Subcutaneous adipose tissue (tissue), 4 donors: ENCODE measurements around the gene A1BG. TPM values are rescaled to one million over a fixed set of nuclear protein-coding genes. Genes with fewer than 3 reads are reported as not detected.

Source experiments
- total RNA-seq, 4 donors: library from RNA; depleted of rRNA; stranded (reverse); fragments of >200 nt; gene quantifications; one replicate each; pipeline ENCODE4 v1.1.0, GENCODE V29; 2016
- TF ChIP-seq, protein P1 (sequence below): fragments of 450-650 bp; IDR thresholded peaks from one replicate; pipeline ENCODE4 v1.5.1; 2016; ENCODE audit warnings: low read depth, mild to moderate bottlenecking, control low read depth, antibody characterized with exemption, moderate library complexity

Gene A1BG
- total RNA-seq, 4 donors from 2014 or later, result 6.8 to 60.5 (median 11.8) TPM

DNA sequence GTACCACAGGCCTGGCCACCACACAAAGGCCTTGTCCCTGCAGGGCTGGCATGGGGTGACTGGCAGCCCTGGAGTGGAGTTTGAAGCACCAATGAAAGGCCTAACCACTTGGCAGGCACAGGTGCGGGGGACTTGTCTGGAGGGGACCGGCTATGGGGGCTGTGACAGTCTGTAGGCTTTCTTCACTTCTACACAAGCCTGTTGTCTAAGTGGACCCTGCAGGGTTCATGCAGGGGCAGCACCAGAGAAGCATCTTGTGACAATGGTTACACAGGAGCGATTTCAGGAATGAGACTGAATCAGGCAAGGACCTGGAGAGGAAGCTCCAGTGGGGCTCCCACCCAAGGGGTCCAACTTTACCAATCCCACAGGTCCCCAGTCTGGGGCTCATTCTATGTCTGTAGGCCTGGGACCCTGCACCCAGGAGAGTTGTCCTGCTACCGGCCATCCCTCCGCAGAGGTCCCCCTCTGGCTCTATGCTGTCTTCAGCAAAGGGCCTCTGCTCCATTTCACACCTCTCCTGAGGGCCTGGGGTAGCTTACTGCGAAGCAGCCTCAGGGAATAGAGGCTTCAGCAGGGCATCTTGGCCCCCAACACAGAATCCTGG is 29.8 kb upstream of the A1BG start:
- TF ChIP-seq, protein P1, sequence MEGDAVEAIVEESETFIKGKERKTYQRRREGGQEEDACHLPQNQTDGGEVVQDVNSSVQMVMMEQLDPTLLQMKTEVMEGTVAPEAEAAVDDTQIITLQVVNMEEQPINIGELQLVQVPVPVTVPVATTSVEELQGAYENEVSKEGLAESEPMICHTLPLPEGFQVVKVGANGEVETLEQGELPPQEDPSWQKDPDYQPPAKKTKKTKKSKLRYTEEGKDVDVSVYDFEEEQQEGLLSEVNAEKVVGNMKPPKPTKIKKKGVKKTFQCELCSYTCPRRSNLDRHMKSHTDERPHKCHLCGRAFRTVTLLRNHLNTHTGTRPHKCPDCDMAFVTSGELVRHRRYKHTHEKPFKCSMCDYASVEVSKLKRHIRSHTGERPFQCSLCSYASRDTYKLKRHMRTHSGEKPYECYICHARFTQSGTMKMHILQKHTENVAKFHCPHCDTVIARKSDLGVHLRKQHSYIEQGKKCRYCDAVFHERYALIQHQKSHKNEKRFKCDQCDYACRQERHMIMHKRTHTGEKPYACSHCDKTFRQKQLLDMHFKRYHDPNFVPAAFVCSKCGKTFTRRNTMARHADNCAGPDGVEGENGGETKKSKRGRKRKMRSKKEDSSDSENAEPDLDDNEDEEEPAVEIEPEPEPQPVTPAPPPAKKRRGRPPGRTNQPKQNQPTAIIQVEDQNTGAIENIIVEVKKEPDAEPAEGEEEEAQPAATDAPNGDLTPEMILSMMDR, result no peak

DNA sequence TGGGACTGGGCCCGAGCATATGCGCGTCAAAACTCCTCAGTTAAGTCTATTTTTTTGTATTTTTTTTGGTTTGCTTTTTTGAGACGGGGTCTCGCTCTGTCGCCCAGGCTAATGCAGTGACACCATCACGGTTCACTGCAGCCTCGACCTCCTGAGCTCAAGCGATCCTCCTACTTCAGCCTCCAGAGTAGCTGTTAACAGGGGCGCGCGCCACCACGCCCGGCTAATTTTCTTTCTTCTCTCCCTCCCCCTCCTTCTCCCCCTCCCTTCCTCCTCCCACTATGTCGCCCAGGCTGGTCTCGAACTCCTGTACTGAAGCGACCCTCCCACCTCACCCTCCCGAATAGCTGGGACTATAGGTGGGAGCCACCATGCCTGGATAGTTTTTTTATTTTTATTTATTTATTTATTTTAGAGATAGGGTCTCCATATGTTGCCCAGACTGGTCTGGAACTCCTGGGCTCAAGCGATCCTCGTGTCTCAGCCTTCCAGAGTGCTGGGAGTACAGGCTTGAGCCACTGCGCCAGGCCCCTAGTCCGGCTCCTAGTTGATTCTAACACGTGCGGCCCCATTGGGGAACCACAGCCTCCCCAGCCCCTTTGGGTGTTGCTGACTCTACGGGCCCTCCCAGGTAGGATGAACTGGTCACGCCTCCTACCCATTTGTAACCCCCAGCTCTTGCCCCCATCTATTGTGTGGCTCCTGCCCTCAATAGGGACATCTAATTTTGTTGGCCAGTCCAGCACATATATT is 28.3 kb upstream of the A1BG start:
- TF ChIP-seq, protein P1, result no peak

- TF ChIP-seq, protein P1, result no peak
These were observed 27.6 kb upstream of the A1BG start, which contains the start of gene ZNF837 for GRCh38 chr19:58380662-58381459. ZNF837 (minus strand) TSS chr19:58381030; CDS start chr19:58369332, 11,698 bp downstream.

GRCh38 chr19:58380037-58380661 is 26.9 kb upstream of the A1BG start:
- TF ChIP-seq, protein P1, result no peak

DNA sequence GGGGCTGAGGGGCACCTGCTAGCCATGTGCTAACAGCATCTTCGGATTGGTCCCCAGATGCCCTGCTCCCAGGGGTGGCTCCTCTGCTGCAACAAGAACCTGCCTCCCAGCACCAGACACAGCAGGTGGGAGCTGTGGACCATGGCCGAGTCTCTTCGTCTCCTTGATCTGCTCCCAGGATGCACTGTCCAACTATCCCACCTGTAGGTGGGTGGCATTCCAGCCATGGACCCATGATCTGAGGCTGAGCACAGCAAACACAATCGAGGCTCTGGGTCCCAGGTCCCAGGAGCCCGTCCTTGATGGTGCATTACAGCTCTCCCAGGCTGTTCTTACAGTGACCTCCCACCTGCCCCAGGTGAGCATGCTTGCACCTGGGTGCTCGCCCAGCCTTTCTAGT is 26.0 kb upstream of the A1BG start:
- TF ChIP-seq, protein P1, result no peak

DNA sequence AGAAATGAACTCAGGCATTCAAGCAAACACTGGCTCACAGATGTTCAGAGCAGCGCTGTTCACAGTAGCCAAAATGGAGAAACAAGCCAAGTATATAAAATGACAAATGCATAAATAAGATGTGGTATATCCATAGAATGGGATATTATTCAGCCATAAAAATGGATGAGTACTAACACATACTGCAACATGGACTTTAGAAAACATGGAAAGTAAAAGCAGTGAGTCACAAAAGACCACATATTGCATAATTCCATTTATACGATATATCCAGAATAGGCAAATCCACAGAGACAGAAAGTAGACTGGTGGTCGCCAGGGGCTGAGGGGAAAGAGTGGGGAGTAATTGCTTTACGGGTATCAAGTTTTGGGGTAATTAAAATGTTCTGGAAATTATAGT is 20.9 kb upstream of the A1BG start:
- TF ChIP-seq, protein P1, result no peak
